ENCODE measurements around the gene IRX6. TPM values are rescaled to one million over a fixed set of nuclear protein-coding genes. Genes with fewer than 3 reads are reported as not detected.

Gene IRX6
- polyA plus RNA-seq, 2 donors = 0.14 to 0.75 TPM

DNA sequence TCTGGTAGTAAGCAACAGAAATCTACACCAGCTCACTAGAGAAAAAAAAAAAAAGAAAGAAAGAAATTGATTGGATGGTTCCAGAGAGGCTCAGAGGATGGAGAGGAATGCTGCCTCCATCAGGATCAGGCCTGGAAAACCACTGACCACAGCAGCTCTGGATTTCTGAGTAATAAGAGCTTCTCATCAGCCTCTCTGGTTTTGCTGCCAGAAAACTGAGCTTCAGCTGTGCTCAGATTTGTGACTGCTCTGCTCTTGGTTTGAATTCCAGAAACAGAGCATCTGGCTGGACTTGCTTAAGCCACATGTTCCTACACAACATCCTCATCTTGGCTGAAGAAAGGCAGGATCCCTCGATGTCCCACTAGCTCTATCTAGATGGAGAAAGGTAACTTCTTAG lies 25.9 kb downstream of the IRX6 start:
- Histone ChIP-seq H3K9me3 (ENCODE audit: control insufficient read depth in 2 of 2, insufficient read depth in 1 of 2, low read depth in 1 of 2, low read length in 1 of 2) (peaks cover 0 to 3% of the 10 kb centered on the region in 2 donors), H3K36me3 (ENCODE audit: control insufficient read depth in 2 of 2, insufficient read depth in 2 of 2, low read length in 1 of 2) (no peaks in the 10 kb centered on the region), H3K4me3 (ENCODE audit: low read depth in 1 of 2, low read length in 2 of 2) (no peak overlapping the region), H3K27me3 (ENCODE audit: control insufficient read depth in 1 of 2, insufficient read depth in 2 of 2, low read length in 2 of 2) (peaks cover 0 to 2% of the 10 kb centered on the region in 2 donors), H3K4me1 (ENCODE audit: control insufficient read depth in 2 of 2, insufficient read depth in 2 of 2, low read length in 1 of 2) (no peaks in the 10 kb centered on the region), H3K27ac (ENCODE audit: low read depth in 2 of 2, low read length in 1 of 2) (no peak overlapping the region)
- 55 to 73% methylated on average over 1 of the region's 1 CpG for WGBS, 2 donors

DNA sequence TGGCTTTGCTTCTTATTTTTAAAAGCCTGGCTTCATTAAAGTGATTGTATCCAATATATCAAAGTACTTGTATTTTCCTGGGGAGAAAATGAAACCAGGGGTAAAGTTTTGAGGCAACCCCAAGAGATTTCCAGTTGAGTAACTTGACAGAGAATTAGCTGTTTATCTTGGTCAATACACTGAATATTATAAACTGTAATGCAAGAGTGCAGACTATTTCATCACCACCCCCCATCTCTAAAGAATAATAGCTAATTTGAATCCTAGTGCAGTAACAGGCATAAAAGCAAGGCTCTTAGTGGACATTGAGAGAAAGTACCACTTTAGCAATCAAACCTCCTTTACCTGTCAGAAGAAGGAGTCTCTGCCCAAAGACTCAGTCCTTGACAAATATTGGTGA lies 27.0 kb downstream of the IRX6 start:
- no peak overlapping the region for H3K27ac ChIP-seq (ENCODE audit: low read depth in 2 of 2, low read length in 1 of 2)
- no peak overlapping the region for H3K4me3 ChIP-seq (ENCODE audit: low read depth in 1 of 2, low read length in 2 of 2)
- H3K27me3 ChIP-seq (ENCODE audit: control insufficient read depth in 1 of 2, insufficient read depth in 2 of 2, low read length in 2 of 2) = peaks cover 0 to 2% of the 10 kb centered on the region in 2 donors
- H3K9me3 ChIP-seq (ENCODE audit: control insufficient read depth in 2 of 2, insufficient read depth in 1 of 2, low read depth in 1 of 2, low read length in 1 of 2) = peaks cover 0 to 3% of the 10 kb centered on the region in 2 donors
- no peaks in the 10 kb centered on the region for H3K36me3 ChIP-seq (ENCODE audit: control insufficient read depth in 2 of 2, insufficient read depth in 2 of 2, low read length in 1 of 2)
- H3K4me1 ChIP-seq (ENCODE audit: control insufficient read depth in 2 of 2, insufficient read depth in 2 of 2, low read length in 1 of 2) = no peaks in the 10 kb centered on the region

DNA sequence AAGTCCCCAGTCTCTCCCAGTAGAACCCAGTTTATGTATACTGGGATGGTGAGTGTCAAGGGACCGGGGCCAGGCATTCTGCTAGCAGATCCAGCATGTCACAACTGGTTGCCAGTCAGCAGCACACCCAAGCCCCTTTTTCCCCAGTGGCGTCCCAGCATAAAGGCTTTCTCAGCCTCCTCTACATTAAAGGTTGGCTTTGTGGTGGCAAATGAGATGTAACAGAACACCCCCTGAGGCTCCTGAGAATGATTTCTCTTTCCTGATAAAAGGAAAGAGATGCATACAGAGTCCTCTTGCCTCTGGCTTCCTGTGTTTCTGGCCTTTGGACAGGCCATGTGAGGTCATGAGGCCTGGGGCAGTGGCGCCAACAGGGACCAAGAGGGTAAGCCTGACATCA lies 27.9 kb downstream of the IRX6 start:
- Histone ChIP-seq H3K4me3 (ENCODE audit: low read depth in 1 of 2, low read length in 2 of 2) (no peak overlapping the region), H3K36me3 (ENCODE audit: control insufficient read depth in 2 of 2, insufficient read depth in 2 of 2, low read length in 1 of 2) (no peaks in the 10 kb centered on the region), H3K27me3 (ENCODE audit: control insufficient read depth in 1 of 2, insufficient read depth in 2 of 2, low read length in 2 of 2) (peaks cover 0 to 2% of the 10 kb centered on the region in 2 donors), H3K27ac (ENCODE audit: low read depth in 2 of 2, low read length in 1 of 2) (no peak overlapping the region), H3K9me3 (ENCODE audit: control insufficient read depth in 2 of 2, insufficient read depth in 1 of 2, low read depth in 1 of 2, low read length in 1 of 2) (peaks cover 0 to 3% of the 10 kb centered on the region in 2 donors), H3K4me1 (ENCODE audit: control insufficient read depth in 2 of 2, insufficient read depth in 2 of 2, low read length in 1 of 2) (no peaks in the 10 kb centered on the region)
- WGBS, 2 donors = 82 to 85% methylated on average over 3 of the region's 3 CpGs

DNA sequence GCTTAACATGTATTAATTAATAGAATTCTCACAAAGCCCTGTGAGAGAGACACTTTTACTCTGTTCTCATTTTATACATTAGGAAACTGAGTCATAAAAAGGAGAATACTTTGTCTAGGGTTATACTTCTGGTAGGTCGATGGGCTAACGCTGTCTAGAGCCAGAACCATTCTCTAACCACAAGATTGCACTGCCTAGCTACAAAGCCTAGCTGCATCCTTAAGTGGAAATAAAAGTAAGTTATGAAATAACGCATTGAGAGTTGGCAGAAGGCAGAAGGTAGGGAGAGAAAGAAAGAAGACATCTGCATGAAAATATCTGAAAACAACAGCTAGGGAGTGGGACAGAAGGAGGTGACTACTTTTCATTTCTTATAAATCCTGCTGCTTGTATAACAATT lies 33.2 kb downstream of the IRX6 start:
- Histone ChIP-seq H3K36me3 (ENCODE audit: control insufficient read depth in 2 of 2, insufficient read depth in 2 of 2, low read length in 1 of 2) (no peaks in the 10 kb centered on the region), H3K9me3 (ENCODE audit: control insufficient read depth in 2 of 2, insufficient read depth in 1 of 2, low read depth in 1 of 2, low read length in 1 of 2) (no peaks in the 10 kb centered on the region), H3K4me3 (ENCODE audit: low read depth in 1 of 2, low read length in 2 of 2) (no peak overlapping the region), H3K27ac (ENCODE audit: low read depth in 2 of 2, low read length in 1 of 2) (no peak overlapping the region), H3K4me1 (ENCODE audit: control insufficient read depth in 2 of 2, insufficient read depth in 2 of 2, low read length in 1 of 2) (no peaks in the 10 kb centered on the region), H3K27me3 (ENCODE audit: control insufficient read depth in 1 of 2, insufficient read depth in 2 of 2, low read length in 2 of 2) (no peaks in the 10 kb centered on the region)
- 76 to 83% methylated on average over 3 of the region's 3 CpGs for WGBS, 2 donors

DNA sequence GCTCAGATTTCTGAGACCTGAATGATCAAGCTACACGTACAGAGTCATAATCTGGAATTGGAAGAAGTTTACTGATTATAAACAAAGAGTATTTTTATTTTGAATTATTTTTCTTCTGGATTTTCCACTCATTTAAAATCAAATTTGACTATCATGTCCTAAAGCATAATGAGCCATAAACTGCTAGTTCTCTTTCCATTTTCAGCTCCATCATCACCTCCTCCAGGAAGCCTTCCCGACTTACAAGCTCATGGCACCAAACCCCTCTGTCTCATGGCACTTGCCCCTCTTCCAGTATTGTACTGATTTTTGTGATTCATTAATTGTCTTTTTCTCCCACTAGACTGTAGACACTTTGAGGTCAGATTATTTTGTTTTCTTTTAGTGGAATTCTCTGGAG lies 35.9 kb downstream of the IRX6 start:
- Histone ChIP-seq H3K36me3 (ENCODE audit: control insufficient read depth in 2 of 2, insufficient read depth in 2 of 2, low read length in 1 of 2) (no peaks in the 10 kb centered on the region), H3K27me3 (ENCODE audit: control insufficient read depth in 1 of 2, insufficient read depth in 2 of 2, low read length in 2 of 2) (no peaks in the 10 kb centered on the region), H3K9me3 (ENCODE audit: control insufficient read depth in 2 of 2, insufficient read depth in 1 of 2, low read depth in 1 of 2, low read length in 1 of 2) (no peaks in the 10 kb centered on the region), H3K4me3 (ENCODE audit: low read depth in 1 of 2, low read length in 2 of 2) (no peak overlapping the region), H3K27ac (ENCODE audit: low read depth in 2 of 2, low read length in 1 of 2) (no peak overlapping the region), H3K4me1 (ENCODE audit: control insufficient read depth in 2 of 2, insufficient read depth in 2 of 2, low read length in 1 of 2) (no peaks in the 10 kb centered on the region)
- 76 to 83% methylated on average over 2 of the region's 2 CpGs for WGBS, 2 donors

DNA sequence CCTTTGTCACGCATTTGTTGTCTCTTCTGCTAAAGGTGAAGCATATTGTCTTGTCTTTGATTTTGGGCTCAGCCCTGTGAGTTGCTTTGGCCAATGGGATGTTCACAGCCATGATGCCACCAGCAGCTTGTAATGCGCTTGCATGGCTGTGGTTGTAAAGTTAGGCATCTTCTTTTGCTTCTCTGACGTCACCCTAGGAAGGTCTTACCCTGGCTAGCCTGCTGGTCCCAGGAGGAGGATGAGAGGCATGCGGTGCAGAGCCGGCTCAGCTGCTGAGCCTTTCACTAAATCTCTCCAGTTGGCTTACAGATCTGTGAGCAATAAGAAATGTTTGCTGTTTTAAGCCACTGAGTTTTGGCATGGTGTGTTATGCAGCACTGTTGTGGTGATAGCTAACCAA lies 40.8 kb downstream of the IRX6 start:
- 81 to 85% methylated on average over 5 of the region's 5 CpGs for WGBS, 2 donors
- H3K36me3 ChIP-seq (ENCODE audit: control insufficient read depth in 2 of 2, insufficient read depth in 2 of 2, low read length in 1 of 2) = no peaks in the 10 kb centered on the region
- peaks cover 0 to 3% of the 10 kb centered on the region in 2 donors for H3K27me3 ChIP-seq (ENCODE audit: control insufficient read depth in 1 of 2, insufficient read depth in 2 of 2, low read length in 2 of 2)
- no peaks in the 10 kb centered on the region for H3K4me1 ChIP-seq (ENCODE audit: control insufficient read depth in 2 of 2, insufficient read depth in 2 of 2, low read length in 1 of 2)
- H3K4me3 ChIP-seq (ENCODE audit: low read depth in 1 of 2, low read length in 2 of 2) = no peak overlapping the region
- H3K9me3 ChIP-seq (ENCODE audit: control insufficient read depth in 2 of 2, insufficient read depth in 1 of 2, low read depth in 1 of 2, low read length in 1 of 2) = no peaks in the 10 kb centered on the region
- no peak overlapping the region for H3K27ac ChIP-seq (ENCODE audit: low read depth in 2 of 2, low read length in 1 of 2)

DNA sequence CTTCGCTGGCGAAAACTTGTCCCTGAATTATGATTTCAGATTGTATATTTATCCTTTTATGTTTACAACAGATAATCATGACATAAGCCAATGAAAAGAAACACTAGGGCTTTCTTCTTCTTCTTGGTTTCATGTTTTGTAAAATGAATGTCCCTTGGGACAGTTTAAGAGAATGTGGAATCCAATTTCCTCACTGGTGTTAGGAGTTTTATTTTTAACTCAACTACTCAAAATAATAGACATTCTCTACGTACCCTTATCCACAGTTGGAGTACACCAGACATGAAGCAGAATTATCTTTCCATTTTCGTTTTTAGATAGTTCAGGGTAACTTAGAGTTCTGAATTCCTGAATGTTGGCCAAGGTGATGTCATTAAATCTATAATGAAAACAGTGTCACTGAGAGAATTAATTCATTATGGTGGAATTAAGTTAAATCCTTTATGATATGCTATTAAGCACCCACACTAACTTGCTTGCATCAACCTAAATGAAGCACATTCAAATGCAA lies 43.4 kb downstream of the IRX6 start:
- WGBS, 2 donors = 39 to 48% methylated on average over 4 of the region's 4 CpGs
- no peak overlapping the region for H3K4me3 ChIP-seq (ENCODE audit: low read depth in 1 of 2, low read length in 2 of 2)
- no peaks in the 10 kb centered on the region for H3K9me3 ChIP-seq (ENCODE audit: control insufficient read depth in 2 of 2, insufficient read depth in 1 of 2, low read depth in 1 of 2, low read length in 1 of 2)
- no peak overlapping the region for H3K27ac ChIP-seq (ENCODE audit: low read depth in 2 of 2, low read length in 1 of 2)
- peaks cover 0 to 3% of the 10 kb centered on the region in 2 donors for H3K27me3 ChIP-seq (ENCODE audit: control insufficient read depth in 1 of 2, insufficient read depth in 2 of 2, low read length in 2 of 2)
- no peaks in the 10 kb centered on the region for H3K36me3 ChIP-seq (ENCODE audit: control insufficient read depth in 2 of 2, insufficient read depth in 2 of 2, low read length in 1 of 2)
- no peaks in the 10 kb centered on the region for H3K4me1 ChIP-seq (ENCODE audit: control insufficient read depth in 2 of 2, insufficient read depth in 2 of 2, low read length in 1 of 2)

DNA sequence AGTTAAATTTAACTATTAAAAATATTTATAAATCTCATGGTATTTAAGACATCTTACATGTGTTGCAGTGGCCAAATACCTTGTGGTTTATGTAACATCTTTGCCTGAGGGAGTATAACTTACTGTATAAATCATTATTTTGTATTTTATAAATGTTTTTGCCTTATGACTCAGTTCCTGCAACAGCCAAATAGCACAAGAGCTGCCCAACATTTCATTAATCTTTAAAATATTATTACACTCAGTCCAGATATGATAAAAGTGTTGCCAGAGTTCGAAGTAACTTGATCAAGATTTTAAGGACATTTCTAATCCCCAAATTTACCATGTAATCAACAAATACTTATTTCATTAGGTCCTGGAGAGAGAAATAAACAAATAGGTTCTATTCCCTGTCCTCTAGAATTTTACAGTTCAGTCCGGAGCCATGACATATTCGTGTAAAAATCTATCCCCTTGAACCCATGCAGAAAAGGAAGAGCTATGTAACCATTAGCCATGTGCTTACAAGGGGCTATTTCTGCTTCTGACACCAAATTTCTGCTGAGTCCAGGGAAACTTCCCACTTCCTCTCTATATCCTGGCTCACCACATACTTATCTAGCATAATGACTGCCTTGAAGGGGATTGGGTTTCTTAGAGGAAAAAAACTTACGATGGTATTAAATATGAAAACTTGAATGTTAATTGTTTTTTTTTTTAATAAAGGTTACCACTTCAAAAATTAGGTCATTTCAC lies 44.0 kb downstream of the IRX6 start:
- H3K27me3 ChIP-seq (ENCODE audit: control insufficient read depth in 1 of 2, insufficient read depth in 2 of 2, low read length in 2 of 2) = peaks cover 0 to 3% of the 10 kb centered on the region in 2 donors
- no peaks in the 10 kb centered on the region for H3K4me1 ChIP-seq (ENCODE audit: control insufficient read depth in 2 of 2, insufficient read depth in 2 of 2, low read length in 1 of 2)
- no peak overlapping the region for H3K27ac ChIP-seq (ENCODE audit: low read depth in 2 of 2, low read length in 1 of 2)
- 36 to 38% methylated on average over 4 of the region's 4 CpGs for WGBS, 2 donors
- no peaks in the 10 kb centered on the region for H3K36me3 ChIP-seq (ENCODE audit: control insufficient read depth in 2 of 2, insufficient read depth in 2 of 2, low read length in 1 of 2)
- H3K4me3 ChIP-seq (ENCODE audit: low read depth in 1 of 2, low read length in 2 of 2) = no peak overlapping the region
- no peaks in the 10 kb centered on the region for H3K9me3 ChIP-seq (ENCODE audit: control insufficient read depth in 2 of 2, insufficient read depth in 1 of 2, low read depth in 1 of 2, low read length in 1 of 2)

DNA sequence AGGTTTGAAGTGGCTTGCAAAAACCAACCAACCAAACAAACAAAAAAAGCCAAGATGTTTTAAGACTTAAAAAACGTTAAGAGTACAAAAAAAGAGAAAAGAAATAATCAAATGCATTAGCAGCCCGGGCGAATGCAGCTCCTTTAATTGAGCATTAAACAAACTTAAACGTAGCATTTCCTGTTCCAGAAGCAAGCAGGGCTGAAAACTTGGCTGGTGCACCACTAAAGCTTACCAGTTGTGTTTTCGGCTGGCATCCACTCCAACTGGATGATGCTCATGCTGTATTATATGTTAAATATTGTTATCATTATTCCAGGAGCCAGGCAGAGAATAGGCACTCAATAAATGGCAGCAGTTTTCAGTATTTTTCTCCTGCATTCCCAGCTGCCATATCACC lies 45.1 kb downstream of the IRX6 start:
- Histone ChIP-seq H3K9me3 (ENCODE audit: control insufficient read depth in 2 of 2, insufficient read depth in 1 of 2, low read depth in 1 of 2, low read length in 1 of 2) (no peaks in the 10 kb centered on the region), H3K27me3 (ENCODE audit: control insufficient read depth in 1 of 2, insufficient read depth in 2 of 2, low read length in 2 of 2) (peaks cover 0 to 3% of the 10 kb centered on the region in 2 donors), H3K4me1 (ENCODE audit: control insufficient read depth in 2 of 2, insufficient read depth in 2 of 2, low read length in 1 of 2) (no peaks in the 10 kb centered on the region), H3K4me3 (ENCODE audit: low read depth in 1 of 2, low read length in 2 of 2) (no peak overlapping the region), H3K27ac (ENCODE audit: low read depth in 2 of 2, low read length in 1 of 2) (no peak overlapping the region), H3K36me3 (ENCODE audit: control insufficient read depth in 2 of 2, insufficient read depth in 2 of 2, low read length in 1 of 2) (no peaks in the 10 kb centered on the region)
- WGBS, 2 donors = 25 to 31% methylated on average over 5 of the region's 5 CpGs
